ENCODE measurements around the gene LAMA5.

Gene LAMA5

DNA sequence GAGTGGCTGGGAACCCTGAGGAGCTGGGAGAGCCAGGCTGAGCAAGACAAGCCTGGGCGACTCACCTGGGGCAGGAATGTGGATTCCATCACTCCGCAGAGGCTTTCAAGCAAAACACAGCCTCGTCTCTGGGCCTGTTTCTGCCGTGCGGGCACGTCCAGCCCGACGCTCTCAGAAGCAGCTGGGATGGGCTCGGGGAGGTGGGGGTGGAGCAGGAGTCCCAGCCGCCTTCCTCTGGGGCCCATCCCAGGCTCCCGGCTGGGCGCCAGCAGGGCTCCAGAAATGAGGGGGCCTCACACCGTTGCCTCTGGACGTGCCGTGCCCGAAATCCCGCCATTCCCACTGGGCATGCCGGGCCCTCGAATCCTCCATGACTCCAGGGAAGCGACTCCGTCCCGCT is 11.1 kb upstream of the LAMA5 start:
- Histone ChIP-seq H4K20me1 (ENCODE audit: insufficient read depth) (no peaks in the 10 kb centered on the region), H2AFZ (ENCODE audit: low read depth) (no peak overlapping the region), H3K4me3 (IDR thresholded peaks at IDR 0.05; ENCODE audit: insufficient read depth, low read depth, low read length) (no peak overlapping the region), H3K4me1 (ENCODE audit: low read depth, poor library complexity, severe bottlenecking) (peaks cover 11% of the 10 kb centered on the region), H3K79me2 (ENCODE audit: insufficient read depth, low read depth) (no peaks in the 10 kb centered on the region), H3K27ac (no peak overlapping the region), H3K9ac (no peak overlapping the region), H3K4me2 (no peak overlapping the region), H3K36me3 (ENCODE audit: insufficient read depth) (no peaks in the 10 kb centered on the region), H3K27me3 (ENCODE audit: insufficient read depth, low read depth) (no peaks in the 10 kb centered on the region)
- TF ChIP-seq, protein P1, sequence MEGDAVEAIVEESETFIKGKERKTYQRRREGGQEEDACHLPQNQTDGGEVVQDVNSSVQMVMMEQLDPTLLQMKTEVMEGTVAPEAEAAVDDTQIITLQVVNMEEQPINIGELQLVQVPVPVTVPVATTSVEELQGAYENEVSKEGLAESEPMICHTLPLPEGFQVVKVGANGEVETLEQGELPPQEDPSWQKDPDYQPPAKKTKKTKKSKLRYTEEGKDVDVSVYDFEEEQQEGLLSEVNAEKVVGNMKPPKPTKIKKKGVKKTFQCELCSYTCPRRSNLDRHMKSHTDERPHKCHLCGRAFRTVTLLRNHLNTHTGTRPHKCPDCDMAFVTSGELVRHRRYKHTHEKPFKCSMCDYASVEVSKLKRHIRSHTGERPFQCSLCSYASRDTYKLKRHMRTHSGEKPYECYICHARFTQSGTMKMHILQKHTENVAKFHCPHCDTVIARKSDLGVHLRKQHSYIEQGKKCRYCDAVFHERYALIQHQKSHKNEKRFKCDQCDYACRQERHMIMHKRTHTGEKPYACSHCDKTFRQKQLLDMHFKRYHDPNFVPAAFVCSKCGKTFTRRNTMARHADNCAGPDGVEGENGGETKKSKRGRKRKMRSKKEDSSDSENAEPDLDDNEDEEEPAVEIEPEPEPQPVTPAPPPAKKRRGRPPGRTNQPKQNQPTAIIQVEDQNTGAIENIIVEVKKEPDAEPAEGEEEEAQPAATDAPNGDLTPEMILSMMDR (conservative IDR thresholded peaks at IDR 0.05; ENCODE audit: low read depth, low read length), result no peak

- Histone ChIP-seq H4K20me1 (ENCODE audit: insufficient read depth) (no peaks in the 10 kb centered on the region), H3K79me2 (ENCODE audit: insufficient read depth, low read depth) (no peaks in the 10 kb centered on the region), H3K4me2 (no peak overlapping the region), H3K4me3 (IDR thresholded peaks at IDR 0.05; ENCODE audit: insufficient read depth, low read depth, low read length) (no peak overlapping the region), H3K36me3 (ENCODE audit: insufficient read depth) (no peaks in the 10 kb centered on the region), H3K4me1 (ENCODE audit: low read depth, poor library complexity, severe bottlenecking) (peaks cover 5% of the 10 kb centered on the region), H3K27ac (no peak overlapping the region), H2AFZ (ENCODE audit: low read depth) (no peak overlapping the region), H3K9ac (no peak overlapping the region), H3K27me3 (ENCODE audit: insufficient read depth, low read depth) (no peaks in the 10 kb centered on the region)
- TF ChIP-seq, protein P1 (conservative IDR thresholded peaks at IDR 0.05; ENCODE audit: low read depth, low read length), result no peak
Measured at GRCh38 chr20:62377615-62378178, 10.6 kb upstream of the LAMA5 start.

GRCh38 chr20:62377064-62377461 is 10.0 kb upstream of the LAMA5 start:
- no peak overlapping the region for H2AFZ ChIP-seq (ENCODE audit: low read depth)
- TF ChIP-seq, protein P1 (conservative IDR thresholded peaks at IDR 0.05; ENCODE audit: low read depth, low read length), result no peak
- H4K20me1 ChIP-seq (ENCODE audit: insufficient read depth), result no peaks in the 10 kb centered on the region
- H3K4me1 ChIP-seq (ENCODE audit: low read depth, poor library complexity, severe bottlenecking), result no peaks in the 10 kb centered on the region
- no peak overlapping the region for H3K4me3 ChIP-seq (IDR thresholded peaks at IDR 0.05; ENCODE audit: insufficient read depth, low read depth, low read length)
- H3K9ac ChIP-seq, result no peak overlapping the region
- H3K79me2 ChIP-seq (ENCODE audit: insufficient read depth, low read depth), result no peaks in the 10 kb centered on the region
- no peak overlapping the region for H3K4me2 ChIP-seq
- H3K27ac ChIP-seq, result no peak overlapping the region
- no peaks in the 10 kb centered on the region for H3K36me3 ChIP-seq (ENCODE audit: insufficient read depth)
- no peaks in the 10 kb centered on the region for H3K27me3 ChIP-seq (ENCODE audit: insufficient read depth, low read depth)

- no peaks in the 10 kb centered on the region for H3K36me3 ChIP-seq (ENCODE audit: insufficient read depth)
- no peak overlapping the region for H3K4me3 ChIP-seq (IDR thresholded peaks at IDR 0.05; ENCODE audit: insufficient read depth, low read depth, low read length)
- no peak overlapping the region for H2AFZ ChIP-seq (ENCODE audit: low read depth)
- no peak overlapping the region for H3K4me2 ChIP-seq
- H3K27me3 ChIP-seq (ENCODE audit: insufficient read depth, low read depth), result no peaks in the 10 kb centered on the region
- TF ChIP-seq, protein P1 (conservative IDR thresholded peaks at IDR 0.05; ENCODE audit: low read depth, low read length), result no peak
- no peak overlapping the region for H3K9ac ChIP-seq
- H4K20me1 ChIP-seq (ENCODE audit: insufficient read depth), result no peaks in the 10 kb centered on the region
- H3K79me2 ChIP-seq (ENCODE audit: insufficient read depth, low read depth), result no peaks in the 10 kb centered on the region
- H3K4me1 ChIP-seq (ENCODE audit: low read depth, poor library complexity, severe bottlenecking), result no peaks in the 10 kb centered on the region
- no peak overlapping the region for H3K27ac ChIP-seq
Measured at GRCh38 chr20:62376112-62377063, 9.3 kb upstream of the LAMA5 start.
